HG03135 (cell line): ENCODE data around the gene SHB.

ENCODE experiments used
- ATAC-seq: cut with Tn5 transposase; IDR thresholded peaks from one replicate; pipeline ENCODE4 v1.9.1; 2021; ENCODE audit warnings: mild to moderate bottlenecking, moderate library complexity; ENCODE audit not compliant: unreplicated experiment

Gene SHB

GRCh38 chr9:38026021-38026809 lies 42.8 kb downstream of the SHB start:
- ATAC-seq = no peak

GRCh38 chr9:38025166-38025565 lies 43.9 kb downstream of the SHB start:
- ATAC-seq = no peak

GRCh38 chr9:38024036-38024681 lies 44.9 kb downstream of the SHB start:
- ATAC-seq = no peak

GRCh38 chr9:38023661-38024035 lies 45.4 kb downstream of the SHB start:
- no peak for ATAC-seq

- ATAC-seq = no peak
These were observed 46.0 kb downstream of the SHB start for GRCh38 chr9:38022995-38023394.

- ATAC-seq = no peak
These were observed 46.7 kb downstream of the SHB start for GRCh38 chr9:38022203-38022895.

GRCh38 chr9:38020151-38021076 lies 48.6 kb downstream of the SHB start:
- no peak for ATAC-seq

- no peak for ATAC-seq
These were observed 49.3 kb downstream of the SHB start for GRCh38 chr9:38019731-38020130.

- no peak for ATAC-seq
These were observed 49.9 kb downstream of the SHB start for GRCh38 chr9:38018958-38019602.

GRCh38 chr9:38018241-38018957 lies 50.6 kb downstream of the SHB start:
- ATAC-seq = no peak

- no peak for ATAC-seq
These were observed 51.2 kb downstream of the SHB start for GRCh38 chr9:38017885-38018186.

- ATAC-seq = no peak
These were observed 51.7 kb downstream of the SHB start for GRCh38 chr9:38017149-38017884.

- no peak for ATAC-seq
These were observed 52.5 kb downstream of the SHB start for GRCh38 chr9:38016375-38017135.

- no peak for ATAC-seq
These were observed 53.1 kb downstream of the SHB start for GRCh38 chr9:38015906-38016305.

- no peak for ATAC-seq
These were observed 53.8 kb downstream of the SHB start for GRCh38 chr9:38015266-38015665.

GRCh38 chr9:38012767-38013450 lies 56.1 kb downstream of the SHB start:
- no peak for ATAC-seq

- ATAC-seq = no peak
These were observed 57.0 kb downstream of the SHB start for GRCh38 chr9:38011991-38012390.
